CD4-positive, alpha-beta T cell treated with Interleukin-10 for 1 hour (primary cell): ENCODE data around the gene CDC25B.

Source experiments
- DNase-seq: peaks from one replicate; pipeline ENCODE4 v3.0.0-alpha.2; 2020

CDC25B gene

DNA sequence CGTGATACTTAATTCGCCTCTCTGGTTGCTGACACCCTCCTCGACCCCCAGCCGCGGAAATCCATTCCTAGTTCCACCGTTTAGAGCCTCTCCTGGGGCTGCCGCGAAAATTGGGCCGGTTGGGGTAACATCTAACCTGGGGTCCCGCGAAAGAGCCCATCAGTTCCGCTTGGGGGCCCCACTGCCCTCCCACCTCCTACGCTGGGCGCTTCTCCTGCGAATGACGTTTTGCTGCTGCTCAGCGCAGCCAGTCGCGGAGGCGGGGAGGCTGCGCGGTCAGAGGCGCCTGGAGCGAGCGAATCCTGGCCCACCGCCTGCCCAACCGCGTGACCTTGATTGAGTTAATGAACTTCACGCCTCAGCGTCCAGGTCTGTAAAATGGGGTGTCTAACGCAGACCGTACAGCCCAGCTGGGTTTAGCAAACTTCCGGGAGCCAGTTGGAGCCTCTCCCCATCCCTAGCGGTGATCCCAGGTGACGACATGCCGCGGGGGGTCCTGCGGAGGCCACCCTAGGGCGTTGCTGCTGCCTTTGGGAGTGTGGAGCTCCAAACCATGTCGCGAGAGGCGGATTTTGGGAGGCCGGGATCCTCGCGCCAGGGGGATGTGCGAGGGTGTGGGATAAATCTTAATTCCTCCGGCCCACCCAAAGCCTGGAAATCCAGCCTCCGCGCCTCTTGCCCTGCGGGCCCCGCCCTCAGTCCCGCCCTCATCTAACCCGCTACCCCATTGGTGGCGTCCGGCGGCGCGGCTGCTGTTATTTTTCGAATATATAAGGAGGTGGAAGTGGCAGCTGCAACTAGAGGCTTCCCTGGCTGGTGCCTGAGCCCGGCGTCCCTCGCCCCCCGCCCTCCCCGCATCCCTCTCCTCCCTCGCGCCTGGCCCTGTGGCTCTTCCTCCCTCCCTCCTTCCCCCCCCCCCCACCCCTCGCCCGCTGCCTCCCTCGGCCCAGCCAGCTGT is at the start of gene CDC25B:
TSS of gene CDC25B (plus strand) at position 800 of the 958 bp plus-strand sequence. CDS start 222 bp downstream, outside the sequence.
- peak; percentile 91 for DNase-seq

GRCh38 chr20:3747471-3747870 is 48.6 kb upstream of the CDC25B start:
- DNase-seq, result no peak

GRCh38 chr20:3748073-3748472 is 48.0 kb upstream of the CDC25B start:
- DNase-seq, result no peak

DNA sequence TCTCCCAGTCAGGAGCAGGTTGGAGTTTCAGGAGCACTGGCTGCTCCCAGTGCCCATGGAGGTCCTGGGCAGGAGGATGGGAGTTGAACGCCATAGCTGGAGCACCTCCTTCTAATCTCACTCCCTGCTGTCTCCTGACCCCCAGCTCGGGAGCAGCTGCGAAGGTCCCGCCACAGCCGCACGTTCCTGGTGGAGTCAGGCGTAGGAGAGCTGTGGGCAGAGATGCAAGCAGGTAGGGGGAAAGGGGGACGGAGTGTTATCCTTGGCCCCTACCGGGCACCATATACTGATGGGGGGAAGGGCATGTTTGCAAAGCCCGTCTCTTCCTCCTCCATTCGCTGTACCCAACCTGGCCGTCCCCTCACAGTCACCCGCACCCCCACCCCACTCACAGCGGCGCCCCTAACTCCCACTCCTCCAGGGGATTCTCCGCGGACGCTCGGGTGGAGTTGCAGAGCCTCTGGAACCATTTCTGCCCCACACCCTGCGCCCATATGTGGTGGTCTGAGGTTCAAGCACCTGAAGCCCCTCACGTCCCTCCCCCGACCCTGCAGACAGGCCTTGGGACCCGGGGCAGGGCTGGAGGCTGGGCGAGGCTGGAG is 46.9 kb upstream of the CDC25B start:
- DNase-seq, result no peak

DNA sequence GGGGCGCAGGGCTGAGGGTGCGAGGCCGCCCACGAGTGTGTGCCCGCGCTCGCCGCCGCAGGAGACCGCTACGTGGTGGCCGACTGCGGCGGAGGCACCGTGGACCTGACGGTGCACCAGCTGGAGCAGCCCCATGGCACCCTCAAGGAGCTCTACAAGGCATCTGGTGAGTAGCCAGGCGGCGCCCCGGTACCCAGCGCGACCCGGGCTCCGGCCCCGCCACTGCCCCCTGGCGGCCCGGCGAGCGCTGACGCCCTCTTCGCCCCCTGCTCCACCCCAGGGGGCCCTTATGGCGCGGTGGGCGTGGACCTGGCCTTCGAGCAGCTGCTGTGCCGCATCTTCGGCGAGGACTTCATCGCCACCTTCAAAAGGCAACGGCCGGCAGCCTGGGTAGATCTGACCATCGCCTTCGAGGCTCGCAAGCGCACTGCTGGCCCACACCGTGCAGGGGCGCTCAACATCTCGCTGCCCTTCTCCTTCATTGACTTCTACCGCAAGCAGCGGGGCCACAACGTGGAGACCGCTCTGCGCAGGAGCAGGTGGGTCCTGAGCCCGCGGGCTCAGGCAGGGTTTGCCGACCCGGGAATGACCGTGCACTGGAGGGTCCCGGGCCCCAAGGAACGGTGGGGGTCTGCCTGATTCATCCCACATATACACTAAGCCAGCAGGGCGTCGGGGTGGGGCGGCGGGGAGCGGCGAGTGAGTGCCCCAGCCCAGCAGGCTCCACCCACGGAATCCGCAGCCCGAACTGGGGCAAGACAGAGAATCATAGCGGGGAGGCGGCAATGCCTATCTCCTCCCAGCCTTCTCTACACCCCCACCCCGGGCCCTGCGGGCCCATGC is 46.2 kb upstream of the CDC25B start:
- DNase-seq, result peak; percentile 25

DNA sequence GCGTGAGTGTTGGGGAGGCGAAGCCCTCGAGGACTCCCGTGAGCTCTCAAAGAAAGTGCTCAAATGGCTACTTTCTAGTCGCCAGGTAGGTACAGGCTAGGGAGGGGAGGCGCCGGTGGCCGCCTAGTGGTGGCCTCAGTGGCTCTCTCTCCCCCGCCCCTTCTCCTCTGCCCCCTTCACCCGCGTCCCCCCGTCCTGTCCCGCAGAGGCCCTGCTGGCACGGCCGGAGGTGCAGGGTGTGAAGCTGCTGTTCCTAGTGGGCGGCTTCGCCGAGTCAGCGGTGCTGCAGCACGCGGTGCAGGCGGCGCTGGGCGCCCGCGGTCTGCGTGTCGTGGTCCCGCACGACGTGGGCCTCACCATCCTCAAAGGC is 44.8 kb upstream of the CDC25B start:
- no peak for DNase-seq

DNA sequence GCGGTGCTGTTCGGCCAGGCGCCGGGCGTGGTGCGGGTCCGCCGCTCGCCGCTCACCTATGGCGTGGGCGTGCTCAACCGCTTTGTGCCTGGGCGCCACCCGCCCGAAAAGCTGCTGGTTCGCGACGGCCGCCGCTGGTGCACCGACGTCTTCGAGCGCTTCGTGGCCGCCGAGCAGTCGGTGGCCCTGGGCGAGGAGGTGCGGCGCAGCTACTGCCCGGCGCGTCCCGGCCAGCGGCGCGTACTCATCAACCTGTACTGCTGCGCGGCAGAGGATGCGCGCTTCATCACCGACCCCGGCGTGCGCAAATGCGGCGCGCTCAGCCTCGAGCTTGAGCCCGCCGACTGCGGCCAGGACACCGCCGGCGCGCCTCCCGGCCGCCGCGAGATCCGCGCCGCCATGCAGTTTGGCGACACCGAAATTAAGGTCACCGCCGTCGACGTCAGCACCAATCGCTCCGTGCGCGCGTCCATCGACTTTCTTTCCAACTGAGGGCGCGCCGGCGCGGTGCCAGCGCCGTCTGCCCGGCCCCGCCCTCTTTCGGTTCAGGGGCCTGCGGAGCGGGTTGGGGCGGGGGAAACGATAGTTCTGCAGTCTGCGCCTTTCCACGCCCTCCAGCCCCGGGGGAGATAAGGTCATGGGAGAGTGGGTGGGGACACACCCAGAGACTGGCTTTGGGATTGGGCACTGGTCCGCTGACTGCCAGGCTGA is 44.3 kb upstream of the CDC25B start:
- peak; percentile 70 for DNase-seq

DNA sequence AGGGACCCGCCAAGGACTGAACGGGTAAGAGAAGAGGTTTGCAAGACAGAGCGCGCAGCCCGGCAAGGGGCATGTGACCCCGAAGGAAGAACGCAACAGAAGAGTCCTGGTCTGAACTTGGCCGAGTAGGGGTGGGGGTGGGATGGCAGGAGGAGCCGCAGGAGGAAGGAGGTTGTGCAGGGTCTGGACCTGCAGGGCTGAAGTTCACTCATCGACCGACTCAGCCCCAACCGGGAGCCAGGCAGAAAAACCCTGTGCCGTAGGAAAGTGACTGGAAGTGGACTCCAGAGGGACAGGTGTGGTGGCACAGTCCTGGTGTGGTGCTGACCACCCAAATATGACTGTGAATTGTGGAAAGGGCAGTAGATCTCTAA is 43.7 kb upstream of the CDC25B start:
- no peak for DNase-seq

DNA sequence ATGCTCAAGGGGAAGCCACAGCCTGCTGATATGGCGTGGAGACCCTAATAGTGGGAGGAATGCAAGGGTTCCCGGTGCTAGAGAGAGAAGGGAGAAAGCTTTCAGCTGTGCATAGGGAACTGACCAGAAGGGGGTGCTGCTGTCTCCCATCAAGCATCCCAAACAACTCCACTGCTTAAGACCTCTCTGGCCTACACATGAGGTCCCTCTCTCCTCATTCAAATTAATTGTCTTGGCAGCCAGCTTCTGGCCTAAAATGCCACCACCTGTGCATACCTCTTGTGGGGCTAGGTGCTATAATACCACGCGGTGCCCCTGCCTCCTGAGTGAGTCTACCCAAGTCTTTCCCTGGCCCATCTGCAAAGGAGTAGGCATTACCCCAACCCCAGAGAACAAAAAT is 43.0 kb upstream of the CDC25B start:
- DNase-seq, result peak; percentile 75

DNA sequence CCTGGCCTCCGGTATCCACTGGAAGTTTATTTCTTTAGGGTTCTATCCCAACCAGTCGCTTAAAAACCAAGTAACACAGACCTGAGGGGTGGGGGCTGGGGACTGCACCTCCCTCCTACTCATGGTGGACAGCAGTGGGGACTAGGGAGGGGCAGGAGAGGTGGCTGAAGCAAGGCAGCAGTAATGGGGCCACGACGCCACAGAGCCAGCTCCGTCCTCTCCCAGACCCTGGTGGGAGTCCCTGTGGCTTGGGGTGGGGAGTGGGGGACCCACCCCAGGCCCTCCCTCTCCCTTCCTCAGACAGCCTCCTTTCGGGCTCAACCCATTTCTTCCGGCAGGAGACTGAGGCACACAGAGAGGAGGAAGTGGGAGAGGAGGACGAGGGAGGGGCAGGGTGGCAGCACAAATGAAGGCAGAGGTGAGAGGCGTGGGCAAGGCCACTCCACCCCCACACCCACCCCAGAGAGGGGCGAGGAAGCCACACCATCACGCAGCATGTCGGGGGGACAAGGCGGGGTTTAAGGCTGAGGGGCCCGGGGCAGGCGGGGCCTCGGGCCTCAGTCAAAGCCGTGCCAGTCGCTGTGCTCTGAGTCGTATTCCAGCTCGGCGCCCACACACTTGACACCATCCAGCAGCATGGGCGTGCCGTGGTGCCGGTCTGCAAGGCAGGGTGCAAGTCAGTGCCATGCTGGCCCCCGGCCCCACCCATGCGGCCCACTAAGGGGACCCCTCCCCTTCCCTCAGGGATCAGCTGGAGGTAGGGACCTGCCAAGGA is 42.4 kb upstream of the CDC25B start:
- DNase-seq, result no peak

GRCh38 chr20:3754276-3754630 is 41.9 kb upstream of the CDC25B start:
- no peak for DNase-seq

- DNase-seq, result no peak
Measured at GRCh38 chr20:3755269-3755668, 40.8 kb upstream of the CDC25B start.

- no peak for DNase-seq
Measured at GRCh38 chr20:3755814-3756480, 40.2 kb upstream of the CDC25B start.

DNA sequence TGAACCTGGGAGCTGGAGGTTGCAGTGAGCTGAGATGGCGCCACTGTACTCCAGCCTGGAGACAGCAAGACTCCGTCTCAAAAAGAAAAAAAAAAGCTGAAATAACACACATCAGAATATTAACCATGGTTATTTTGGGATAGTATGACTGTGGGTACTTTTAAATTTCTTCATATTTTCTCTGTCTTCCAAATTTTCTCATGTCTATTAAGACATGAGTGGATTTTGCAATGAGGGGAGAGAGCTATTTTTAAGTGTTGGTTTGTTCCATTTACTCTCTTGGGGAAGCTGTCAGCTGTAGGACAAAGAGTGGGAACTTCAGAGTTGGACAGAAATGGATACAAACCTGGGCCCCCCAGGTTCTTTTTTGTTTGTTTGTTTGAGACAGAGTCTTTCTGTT is 38.8 kb upstream of the CDC25B start:
- no peak for DNase-seq

- no peak for DNase-seq
Measured at GRCh38 chr20:3758566-3758965, 37.5 kb upstream of the CDC25B start.

DNA sequence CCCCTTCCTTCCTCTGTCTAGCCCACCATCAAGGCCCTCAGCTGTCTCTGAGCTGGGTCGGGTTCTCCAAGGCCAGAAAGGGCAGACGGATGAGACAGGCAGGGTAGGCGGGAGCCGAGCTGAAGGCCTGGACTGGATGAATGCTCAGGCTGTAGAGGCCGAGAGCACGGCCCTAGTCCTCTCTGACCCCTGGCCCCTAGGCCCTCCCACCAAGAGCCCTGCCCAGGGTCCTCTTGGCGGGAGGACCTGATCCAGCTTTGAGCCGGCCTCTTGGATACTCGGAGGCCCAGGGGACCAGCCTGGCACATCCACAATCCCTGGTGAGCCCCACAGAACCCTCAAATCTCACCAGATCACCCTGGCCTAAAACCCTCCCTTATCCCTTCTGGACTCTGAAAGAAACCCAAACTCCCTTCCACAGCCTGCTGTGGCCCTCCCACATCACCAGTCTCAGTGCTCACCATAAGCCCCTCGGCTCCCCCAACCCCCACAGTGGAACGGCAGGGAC is 36.7 kb upstream of the CDC25B start:
- DNase-seq, result no peak

DNA sequence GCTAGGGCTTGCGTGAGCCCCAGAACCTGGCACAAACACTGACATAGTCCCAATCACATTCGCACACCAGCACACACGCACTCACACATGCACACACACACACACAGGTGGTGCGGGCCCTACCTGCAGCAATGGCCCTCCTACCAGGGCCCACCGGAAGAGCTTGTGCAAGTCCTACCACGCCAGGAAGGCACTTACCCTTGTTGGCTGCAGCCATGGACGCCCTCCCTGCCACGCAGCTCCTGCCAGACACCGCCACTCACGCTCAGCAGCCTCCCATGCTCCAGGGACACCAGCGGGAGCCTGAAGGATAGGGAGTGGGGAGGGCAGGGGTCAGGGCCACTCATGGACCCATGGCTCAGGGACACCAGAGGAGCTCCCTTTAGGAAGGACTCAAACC is 36.2 kb upstream of the CDC25B start:
- DNase-seq, result no peak

GRCh38 chr20:3760655-3761348 is 35.3 kb upstream of the CDC25B start:
- no peak for DNase-seq

DNA sequence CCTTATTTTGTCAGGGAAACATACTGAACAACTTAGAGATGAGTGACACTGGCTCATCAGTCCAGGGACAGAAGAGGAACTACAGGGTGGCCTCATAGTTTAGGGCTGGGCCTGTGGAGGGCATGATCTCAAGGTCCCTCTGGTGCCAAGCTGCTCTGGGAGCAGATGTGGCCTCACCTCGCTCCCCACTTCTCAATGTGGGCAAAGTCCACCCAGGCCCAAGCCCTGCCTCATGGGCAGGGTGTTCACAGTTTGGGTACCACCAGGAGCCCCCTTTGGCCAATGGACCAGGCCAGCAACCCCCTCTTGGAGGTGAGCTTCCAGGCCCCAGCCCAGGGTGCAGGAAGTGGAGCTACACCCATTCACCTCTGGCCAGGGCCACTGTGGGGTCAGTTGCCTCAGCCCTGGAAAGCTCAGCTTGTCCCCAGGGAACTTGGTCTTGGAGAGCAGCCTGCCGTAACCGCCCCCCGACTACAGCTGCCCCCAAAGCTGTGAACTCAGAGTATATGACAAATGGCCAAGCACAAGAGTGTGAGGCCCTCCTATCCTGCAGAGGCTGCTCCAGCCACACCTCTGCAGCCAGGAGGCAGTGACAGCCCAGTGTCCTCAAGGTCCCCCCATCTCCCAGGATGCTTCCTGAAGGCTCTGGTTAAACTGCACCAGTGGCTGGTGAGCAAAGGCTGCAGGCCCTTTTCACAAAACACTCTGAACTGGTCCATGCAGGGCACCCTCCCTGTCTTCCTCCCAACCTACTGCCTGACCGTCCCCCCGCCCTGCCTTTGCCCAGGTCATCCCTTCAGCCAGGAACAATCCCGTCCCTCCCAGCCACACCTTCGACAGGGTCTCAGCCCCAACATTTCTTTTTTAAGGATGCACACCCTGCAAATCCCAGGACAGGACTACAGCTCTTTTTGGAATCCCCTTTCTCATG is 32.2 kb upstream of the CDC25B start:
- no peak for DNase-seq

- DNase-seq, result no peak
Measured at GRCh38 chr20:3764659-3765058, 31.5 kb upstream of the CDC25B start.
